Thymus (tissue), 14 donors: ENCODE data around the gene NUP155. TPM values are rescaled to one million over a fixed set of nuclear protein-coding genes. Genes with fewer than 3 reads are reported as not detected.
"Not testable (repeated sequence)": the region's sequence is repeated elsewhere in the genome, so short reads cannot be mapped to it uniquely, and the experiment has no call there.

Experiments used
- DNase-seq, 9 donors: peaks; one replicate each; pipeline ENCODE4 v3.0.0-alpha.2; 2013; ENCODE audit warnings: low spot score in 9 of 9, low read depth in 6 of 9, missing footprints in 1 of 9
- H3K27ac ChIP-seq, 2 donors: one replicate each; pipeline ENCODE4 v1.5.1; 2013; ENCODE audit warnings: control low read depth in 1 of 2, low read depth in 1 of 2, low read length in 1 of 2, mild to moderate bottlenecking in 1 of 2, moderate library complexity in 1 of 2
- H3K27me3 ChIP-seq, 2 donors: one replicate each; pipeline ENCODE4 v1.5.1; 2013; ENCODE audit warnings: low read length in 1 of 2; ENCODE audit not compliant: control insufficient read depth in 2 of 2, insufficient read depth in 1 of 2
- H3K36me3 ChIP-seq, 2 donors: one replicate each; pipeline ENCODE4 v1.5.1; 2013; ENCODE audit warnings: low read length in 1 of 2, mild to moderate bottlenecking in 1 of 2, moderate library complexity in 1 of 2; ENCODE audit not compliant: control insufficient read depth in 2 of 2, insufficient read depth in 2 of 2
- H3K4me1 ChIP-seq, 2 donors: one replicate each; pipeline ENCODE4 v1.5.1; 2013; ENCODE audit warnings: low read length in 2 of 2; ENCODE audit not compliant: control insufficient read depth in 2 of 2, insufficient read depth in 2 of 2
- H3K4me3 ChIP-seq, 2 donors: one replicate each; pipeline ENCODE4 v1.5.1; 2013; ENCODE audit warnings: low read length in 2 of 2, control low read depth in 1 of 2, mild to moderate bottlenecking in 1 of 2
- H3K9me3 ChIP-seq, 2 donors: one replicate each; pipeline ENCODE4 v1.5.1; 2013; ENCODE audit warnings: low read length in 1 of 2, mild to moderate bottlenecking in 1 of 2; ENCODE audit not compliant: control insufficient read depth in 2 of 2, insufficient read depth in 1 of 2
- WGBS: extraction: QIAGEN DNeasy Blood & Tissue Kit; methylation state at CpG from one replicate; pipeline ENCODE4 v1.1.7; 2013; 5-methylcytosine and 5-hydroxymethylcytosine counted together
- long read RNA-seq, 10 donors: transcript quantifications; one replicate each; lab custom pipeline, GENCODE V29; 2026
- polyA plus RNA-seq: library from polyadenylated mRNA; stranded (reverse); fragments of 200-250 nt; gene quantifications from one replicate; pipeline ENCODE4 v1.2.3, GENCODE V29; 2013
- total RNA-seq: library from RNA; stranded (reverse); fragments of 120-200 nt; gene quantifications from one replicate; pipeline ENCODE4 v1.2.4, GENCODE V29; 2013
- donor health status: healthy.

NUP155 gene
- total RNA-seq (32.2 TPM), polyA plus RNA-seq (6.0 TPM)
- long read RNA-seq, donor 1: 0 reads
- long read RNA-seq, donor 2: 0 reads
- long read RNA-seq, donor 3: 0 reads
- long read RNA-seq, donor 4: 0 reads
- long read RNA-seq, donor 5: 0 reads
- long read RNA-seq, donor 6, full-length matches to known transcripts: 1 of 1 reads
- long read RNA-seq, donor 6, partial matches to known transcripts: 0 of 1 reads
- long read RNA-seq, donor 6, other reads (novel, unspliced or antisense): 0 of 1 reads
- long read RNA-seq, donor 7, full-length matches to known transcripts: 1 of 1 reads
- long read RNA-seq, donor 7, partial matches to known transcripts: 0 of 1 reads
- long read RNA-seq, donor 7, other reads (novel, unspliced or antisense): 0 of 1 reads
- long read RNA-seq, donor 8, full-length matches to known transcripts: 1 of 1 reads
- long read RNA-seq, donor 8, partial matches to known transcripts: 0 of 1 reads
- long read RNA-seq, donor 8, other reads (novel, unspliced or antisense): 0 of 1 reads
- long read RNA-seq, donor 9, full-length matches to known transcripts: 1 of 19 reads
- long read RNA-seq, donor 9, partial matches to known transcripts: 18 of 19 reads
- long read RNA-seq, donor 9, other reads (novel, unspliced or antisense): 0 of 19 reads
- long read RNA-seq, donor 10: 0 reads

DNA sequence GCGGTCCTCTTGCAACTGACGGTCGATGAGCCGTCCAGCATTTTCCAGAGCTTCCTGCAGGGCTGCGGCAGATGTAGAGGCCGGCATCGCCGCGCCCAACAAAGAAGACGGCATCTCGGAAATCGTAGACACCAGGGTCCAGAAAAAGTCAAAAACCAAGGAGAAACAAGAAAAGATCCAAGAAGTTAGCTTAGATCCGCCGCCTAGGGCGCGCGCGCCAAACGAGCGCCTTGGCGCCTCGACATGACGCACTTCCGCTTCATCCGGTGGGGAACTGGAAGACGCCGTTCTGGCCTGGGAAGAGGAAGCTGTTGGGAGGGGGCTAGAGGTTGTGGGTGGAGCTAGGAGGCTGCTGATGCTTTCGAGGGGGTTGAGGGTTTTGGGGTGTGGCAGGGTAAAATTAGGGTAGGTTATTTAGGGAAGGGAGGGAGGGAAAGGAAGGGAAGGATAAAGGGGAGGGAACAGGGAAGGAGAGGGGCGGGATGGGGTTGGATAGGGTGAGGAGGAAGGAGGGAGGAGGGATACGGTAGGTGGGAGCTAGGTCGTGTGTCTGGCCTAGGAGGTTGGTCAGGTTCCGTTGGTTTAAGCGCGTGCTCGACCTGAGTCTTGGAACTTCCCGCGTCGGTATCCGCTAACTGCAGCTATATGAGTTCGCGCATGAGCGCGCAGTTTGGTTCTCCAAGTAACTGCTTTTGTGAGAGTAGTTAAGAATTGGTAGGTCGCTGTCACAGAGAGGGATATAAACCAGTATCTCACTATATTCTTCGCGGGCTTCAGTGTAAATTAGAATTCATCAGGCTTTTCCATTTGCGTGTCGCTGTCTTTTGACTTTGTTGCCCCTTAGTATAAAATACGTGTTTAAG is at the start of gene NUP155:
TSS of gene NUP155 (minus strand) at position 243 of the 863 bp plus-strand sequence. CDS start at position 114, 129 bp downstream.
- Histone ChIP-seq H3K4me1 (peaks cover 16 to 23% of the 10 kb centered on the region in 2 donors), H3K27ac (peak within 1 kb of the TSS; percentile 89 to 92), H3K27me3 (no peaks in the 10 kb centered on the region), H3K4me3 (peak within 1 kb of the TSS; percentile 61 to 82), H3K36me3 (peaks cover 6 to 7% of the 10 kb centered on the region in 2 donors), H3K9me3 (no peaks in the 10 kb centered on the region)
- peak; percentile 86 to 97 (median 94) for DNase-seq
- 2% methylated on average over 49 of the region's 49 CpGs for WGBS

DNA sequence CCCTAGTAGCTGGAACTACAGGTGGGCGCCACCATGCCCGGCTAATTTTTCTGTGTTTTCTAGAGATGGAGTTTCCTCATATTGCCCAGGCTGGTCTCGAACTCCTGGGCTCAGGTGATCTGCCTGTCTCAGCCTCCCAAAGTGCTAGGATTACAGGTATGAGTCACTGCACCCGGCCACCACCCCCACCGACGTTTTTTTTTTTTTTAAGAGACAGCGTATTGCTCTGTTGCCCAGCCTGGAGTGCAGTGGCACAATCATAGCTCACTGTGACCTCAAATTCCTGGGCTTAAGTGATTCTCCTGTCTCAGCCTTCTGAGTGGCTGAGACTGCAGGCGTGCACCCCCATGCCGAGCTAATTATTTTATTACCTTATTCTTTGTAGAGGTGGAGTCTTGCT is 46.4 kb upstream of the NUP155 start:
- no peaks in the 10 kb centered on the region for H3K9me3 ChIP-seq
- no peak overlapping the region for H3K27ac ChIP-seq
- WGBS: 95% methylated on average over 9 of the region's 9 CpGs
- H3K4me1 ChIP-seq: no peaks in the 10 kb centered on the region
- no peaks in the 10 kb centered on the region for H3K27me3 ChIP-seq
- no peak for DNase-seq
- peaks cover 8 to 9% of the 10 kb centered on the region in 2 donors for H3K36me3 ChIP-seq
- no peak overlapping the region for H3K4me3 ChIP-seq

DNA sequence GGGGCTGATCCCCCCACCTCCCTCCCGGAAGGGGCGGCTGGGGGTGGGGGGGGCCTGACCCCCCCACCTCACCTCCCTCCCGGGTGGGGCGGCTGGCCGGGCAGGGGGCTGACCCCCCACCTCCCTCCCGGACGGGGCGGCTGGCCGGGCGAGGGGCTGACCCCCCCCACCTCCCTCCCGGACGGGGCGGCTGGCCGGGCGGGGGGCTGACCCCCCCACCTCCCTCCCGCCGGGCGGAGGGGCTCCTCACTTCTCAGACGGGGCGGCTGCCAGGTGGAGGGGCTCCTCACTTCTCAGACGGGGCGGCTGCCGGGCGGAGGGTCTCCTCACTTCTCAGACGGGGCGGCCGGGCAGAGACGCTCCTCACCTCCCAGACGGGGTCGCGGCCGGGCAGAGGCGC is 44.5 kb upstream of the NUP155 start:
- 95% methylated on average over 24 of the region's 33 CpGs for WGBS
- DNase-seq, H3K27ac ChIP-seq, H3K9me3 ChIP-seq, H3K36me3 ChIP-seq, H3K27me3 ChIP-seq, H3K4me3 ChIP-seq, H3K4me1 ChIP-seq: not testable (repeated sequence)

DNA sequence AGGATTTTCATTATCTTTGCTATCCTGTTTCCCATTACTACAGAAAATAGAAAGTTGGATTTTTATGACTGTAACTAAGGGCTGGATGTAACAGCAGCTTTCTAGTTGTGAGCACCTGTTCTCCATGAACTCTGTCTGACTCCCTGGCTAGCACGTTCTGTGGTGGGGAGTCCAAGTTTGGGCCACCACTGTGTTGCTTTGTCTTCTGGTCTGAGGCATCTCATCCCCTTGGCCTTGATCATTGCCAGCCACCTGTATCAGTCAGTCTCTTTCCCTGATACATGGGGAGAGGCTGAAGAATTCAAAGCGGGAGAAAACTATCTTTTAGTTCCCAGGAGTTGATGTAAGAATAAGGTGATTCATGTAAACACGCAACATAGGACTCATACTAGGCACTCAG is 41.6 kb upstream of the NUP155 start:
- DNase-seq: no peak
- Histone ChIP-seq H3K4me3 (no peak overlapping the region), H3K36me3 (peaks cover 6 to 16% of the 10 kb centered on the region in 2 donors), H3K27ac (no peak overlapping the region), H3K27me3 (no peaks in the 10 kb centered on the region), H3K4me1 (no peaks in the 10 kb centered on the region), H3K9me3 (no peaks in the 10 kb centered on the region)
- 97% methylated on average over 3 of the region's 3 CpGs for WGBS

DNA sequence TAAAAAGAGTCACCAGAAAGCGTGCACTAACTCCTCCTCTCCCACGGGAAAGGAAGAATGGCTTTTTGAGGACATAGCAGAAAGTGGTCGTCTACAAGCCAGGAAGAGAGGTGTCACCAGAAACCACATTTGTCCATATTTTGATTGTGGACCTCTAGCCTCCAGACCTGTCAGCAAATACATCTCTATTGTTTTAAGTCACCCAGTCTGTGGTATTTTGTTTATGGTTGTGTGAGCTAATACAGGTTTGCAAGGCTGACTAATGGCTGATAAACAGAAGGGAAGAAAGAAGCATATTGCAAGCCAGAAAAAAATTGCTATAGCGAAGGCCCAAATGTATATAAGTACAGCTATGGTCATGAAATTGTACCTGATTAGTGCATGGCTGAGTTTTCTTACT is 29.6 kb upstream of the NUP155 start:
- Histone ChIP-seq H3K27ac (no peak overlapping the region), H3K4me3 (no peak overlapping the region), H3K9me3 (no peaks in the 10 kb centered on the region), H3K27me3 (no peaks in the 10 kb centered on the region), H3K4me1 (no peaks in the 10 kb centered on the region), H3K36me3 (peaks cover 7 to 21% of the 10 kb centered on the region in 2 donors)
- WGBS: 96% methylated on average over 4 of the region's 4 CpGs
- no peak for DNase-seq

DNA sequence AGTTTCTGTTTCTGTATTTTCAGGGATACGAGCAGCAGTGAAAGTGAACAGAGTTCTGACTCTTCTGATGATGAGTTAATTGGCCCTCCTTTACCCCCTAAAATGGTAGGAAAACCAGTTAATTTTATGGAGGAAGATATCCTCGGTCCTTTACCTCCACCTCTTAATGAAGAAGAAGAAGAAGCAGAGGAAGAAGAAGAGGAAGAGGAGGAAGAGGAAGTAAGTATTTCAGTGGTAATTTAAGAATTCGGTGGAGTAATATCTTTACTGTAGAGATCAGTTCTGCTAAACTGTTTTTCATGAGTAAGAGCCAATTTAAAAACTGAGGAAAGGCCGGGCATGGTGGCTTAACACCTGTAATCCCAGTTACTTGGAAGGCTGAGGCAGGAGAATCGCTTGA is 25.4 kb upstream of the NUP155 start:
- WGBS: 91% methylated on average over 5 of the region's 5 CpGs
- Histone ChIP-seq H3K4me1 (no peaks in the 10 kb centered on the region), H3K27ac (no peak overlapping the region), H3K36me3 (peaks cover 17 to 33% of the 10 kb centered on the region in 2 donors), H3K9me3 (no peaks in the 10 kb centered on the region), H3K27me3 (no peaks in the 10 kb centered on the region), H3K4me3 (no peak overlapping the region)
- no peak for DNase-seq

DNA sequence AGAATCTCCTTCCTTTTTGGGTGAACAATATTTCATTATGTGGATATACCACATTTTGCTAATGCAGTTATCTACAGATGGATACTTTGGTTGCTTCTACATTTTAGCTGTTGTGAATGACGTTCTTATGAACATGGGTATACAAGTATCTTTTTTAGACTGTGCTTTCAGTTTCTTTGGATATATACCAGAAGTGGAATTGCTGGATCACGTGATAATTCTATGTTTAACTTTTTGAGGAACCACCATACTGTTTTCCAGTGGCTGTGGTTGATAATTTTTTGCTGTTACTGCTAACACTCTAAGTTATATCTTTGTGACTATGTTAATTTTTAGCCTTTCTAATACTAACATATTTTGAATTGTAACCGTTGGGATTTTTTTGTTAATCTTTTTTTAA is 20.7 kb upstream of the NUP155 start:
- 78% methylated on average over 3 of the region's 3 CpGs for WGBS
- H3K36me3 ChIP-seq: peaks cover 13 to 26% of the 10 kb centered on the region in 2 donors

DNA sequence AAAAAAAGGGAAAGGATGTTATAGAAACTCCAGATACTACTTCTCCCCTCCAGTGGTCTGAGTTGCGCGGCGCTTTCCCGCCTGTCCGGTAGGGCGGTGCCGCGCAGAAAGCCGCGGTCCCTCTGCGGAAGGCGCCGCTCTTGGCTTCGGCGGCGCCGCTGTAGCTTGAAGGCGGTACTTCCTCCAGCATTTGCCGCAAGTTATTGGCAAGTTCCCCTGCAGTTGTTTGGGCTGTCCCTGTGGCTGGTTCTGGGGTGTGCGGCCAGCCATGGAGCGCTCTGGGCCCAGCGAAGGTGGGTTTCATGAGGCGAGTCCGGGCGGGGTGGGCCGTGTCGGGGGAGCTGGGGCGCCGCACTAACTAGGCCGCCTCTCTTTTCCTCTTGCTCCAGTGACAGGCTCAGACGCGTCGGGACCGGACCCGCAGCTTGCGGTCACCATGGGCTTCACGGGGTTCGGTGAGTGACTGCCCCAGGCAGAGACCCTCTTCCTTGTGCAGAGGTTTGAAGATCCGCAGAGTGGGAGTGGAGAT is 8.3 kb upstream of the NUP155 start, which contains the start of gene WDR70:
TSS of gene WDR70 (plus strand) at position 219 of the 529 bp plus-strand sequence. CDS start at position 269, 50 bp downstream.
- not testable (repeated sequence) for H3K9me3 ChIP-seq, H3K27me3 ChIP-seq, H3K36me3 ChIP-seq, H3K4me1 ChIP-seq
- WGBS: under 1% methylated on average over 39 of the region's 39 CpGs
- peak; percentile 67 to 87 (median 71) for DNase-seq
- peak within 1 kb of the TSS; percentile 70 to 78 for H3K4me3 ChIP-seq
- H3K27ac ChIP-seq: peak within 1 kb of the TSS in 1 of 2 donors; percentile 18

More for the DNA sequence above, 20.7 kb upstream of the NUP155 start:
- no peaks in the 10 kb centered on the region for H3K27me3 ChIP-seq
- no peak overlapping the region for H3K27ac ChIP-seq
- no peak for DNase-seq
- no peak overlapping the region for H3K4me3 ChIP-seq
- no peaks in the 10 kb centered on the region for H3K4me1 ChIP-seq
- no peaks in the 10 kb centered on the region for H3K9me3 ChIP-seq
